Duodenal mucosa (tissue), 2 donors: ENCODE results near the gene GPR101.

Experiments used
- H3K27ac ChIP-seq: one replicate; pipeline ENCODE4 v1.7.0; 2013; ENCODE audit warnings: low read depth, low read length
- H3K27me3 ChIP-seq, 2 donors: one replicate each; pipeline ENCODE4 v1.7.0; 2013; ENCODE audit warnings: low read length in 2 of 2, control low read depth in 1 of 2; ENCODE audit not compliant: insufficient read depth in 2 of 2, control insufficient read depth in 1 of 2
- H3K36me3 ChIP-seq, 2 donors: one replicate each; pipeline ENCODE4 v1.7.0; 2013; ENCODE audit warnings: low read length in 2 of 2, control low read depth in 1 of 2; ENCODE audit not compliant: insufficient read depth in 2 of 2, control insufficient read depth in 1 of 2
- H3K4me1 ChIP-seq, 2 donors: one replicate each; pipeline ENCODE4 v1.7.0; 2013; ENCODE audit warnings: low read length in 2 of 2, control low read depth in 1 of 2; ENCODE audit not compliant: insufficient read depth in 2 of 2, control insufficient read depth in 1 of 2
- H3K4me3 ChIP-seq, 2 donors: one replicate each; pipeline ENCODE4 v1.7.0; 2013; ENCODE audit warnings: low read length in 2 of 2, low read depth in 1 of 2
- H3K9ac ChIP-seq, 2 donors: one replicate each; pipeline ENCODE4 v1.7.0; 2013; ENCODE audit warnings: low read length in 2 of 2, low read depth in 1 of 2
- H3K9me3 ChIP-seq, 2 donors: one replicate each; pipeline ENCODE4 v1.7.0; 2013; ENCODE audit warnings: low read length in 2 of 2, control low read depth in 1 of 2; ENCODE audit not compliant: control insufficient read depth in 1 of 2

Gene GPR101

GRCh38 chrX:137033774-137034507 is at the start of gene GPR101:
Gene GPR101, minus strand, starts transcription at chrX:137033995. Its CDS starts 2,321 bp downstream, at chrX:137031674.
- Histone ChIP-seq H3K4me3 (no peak within 1 kb of the TSS), H3K36me3 (no peaks in the 10 kb centered on the region), H3K27ac (no peak within 1 kb of the TSS), H3K9me3 (no peaks in the 10 kb centered on the region), H3K9ac (no peak within 1 kb of the TSS), H3K4me1 (peaks cover 5 to 11% of the 10 kb centered on the region in 2 donors), H3K27me3 (peaks cover 27 to 34% of the 10 kb centered on the region in 2 donors)

- Histone ChIP-seq H3K9me3 (no peaks in the 10 kb centered on the region), H3K4me1 (no peaks in the 10 kb centered on the region)
Measured at GRCh38 chrX:137081239-137081638, 47.4 kb upstream of the GPR101 start.

GRCh38 chrX:137072396-137072795 is 38.6 kb upstream of the GPR101 start:
- H3K27me3 ChIP-seq, result no peaks in the 10 kb centered on the region
- no peaks in the 10 kb centered on the region for H3K4me1 ChIP-seq
- H3K27ac ChIP-seq, result no peak overlapping the region
- no peak overlapping the region for H3K9ac ChIP-seq
- H3K9me3 ChIP-seq, result no peaks in the 10 kb centered on the region
- no peak overlapping the region for H3K4me3 ChIP-seq
- no peaks in the 10 kb centered on the region for H3K36me3 ChIP-seq

More at GRCh38 chrX:137081239-137081638, 47.4 kb upstream of the GPR101 start:
- no peaks in the 10 kb centered on the region for H3K27me3 ChIP-seq
- no peak overlapping the region for H3K4me3 ChIP-seq
- H3K36me3 ChIP-seq, result no peaks in the 10 kb centered on the region
- no peak overlapping the region for H3K9ac ChIP-seq
- H3K27ac ChIP-seq, result no peak overlapping the region

- no peaks in the 10 kb centered on the region for H3K27me3 ChIP-seq
- no peaks in the 10 kb centered on the region for H3K4me1 ChIP-seq
- no peak overlapping the region for H3K27ac ChIP-seq
- H3K9me3 ChIP-seq, result no peaks in the 10 kb centered on the region
- H3K36me3 ChIP-seq, result no peaks in the 10 kb centered on the region
- H3K4me3 ChIP-seq, result no peak overlapping the region
- H3K9ac ChIP-seq, result no peak overlapping the region
Measured at GRCh38 chrX:137071596-137071995, 37.8 kb upstream of the GPR101 start.

- H3K9me3 ChIP-seq, result no peaks in the 10 kb centered on the region
- H3K4me1 ChIP-seq, result no peaks in the 10 kb centered on the region
- no peak overlapping the region for H3K27ac ChIP-seq
- H3K27me3 ChIP-seq, result no peaks in the 10 kb centered on the region
- no peak overlapping the region for H3K9ac ChIP-seq
- H3K4me3 ChIP-seq, result no peak overlapping the region
- H3K36me3 ChIP-seq, result no peaks in the 10 kb centered on the region
Measured at GRCh38 chrX:137067147-137067546, 33.4 kb upstream of the GPR101 start.

GRCh38 chrX:137062915-137063617 is 29.3 kb upstream of the GPR101 start:
- Histone ChIP-seq H3K9me3 (no peaks in the 10 kb centered on the region), H3K4me3 (no peak overlapping the region), H3K4me1 (no peaks in the 10 kb centered on the region), H3K36me3 (no peaks in the 10 kb centered on the region), H3K27me3 (no peaks in the 10 kb centered on the region), H3K9ac (no peak overlapping the region), H3K27ac (no peak overlapping the region)

- H3K36me3 ChIP-seq, result no peaks in the 10 kb centered on the region
- H3K9ac ChIP-seq, result no peak overlapping the region
- H3K4me1 ChIP-seq, result no peaks in the 10 kb centered on the region
- H3K4me3 ChIP-seq, result no peak overlapping the region
- H3K27me3 ChIP-seq, result peaks cover 0 to 15% of the 10 kb centered on the region in 2 donors
- H3K9me3 ChIP-seq, result no peaks in the 10 kb centered on the region
- no peak overlapping the region for H3K27ac ChIP-seq
Measured at GRCh38 chrX:137058339-137059127, 24.7 kb upstream of the GPR101 start.

GRCh38 chrX:137052643-137053235 is 18.9 kb upstream of the GPR101 start:
- H3K9ac ChIP-seq, result no peak overlapping the region
- H3K9me3 ChIP-seq, result no peaks in the 10 kb centered on the region
- peaks cover 0 to 25% of the 10 kb centered on the region in 2 donors for H3K27me3 ChIP-seq
- no peak overlapping the region for H3K27ac ChIP-seq
- peak overlapping the region; percentile 55 to 66 for H3K4me3 ChIP-seq
- H3K36me3 ChIP-seq, result no peaks in the 10 kb centered on the region
- H3K4me1 ChIP-seq, result no peaks in the 10 kb centered on the region

GRCh38 chrX:137051978-137052642 is 18.3 kb upstream of the GPR101 start:
- H3K27ac ChIP-seq, result no peak overlapping the region
- H3K36me3 ChIP-seq, result no peaks in the 10 kb centered on the region
- no peak overlapping the region for H3K9ac ChIP-seq
- H3K4me1 ChIP-seq, result no peaks in the 10 kb centered on the region
- H3K4me3 ChIP-seq, result peak overlapping the region; percentile 55 to 66
- no peaks in the 10 kb centered on the region for H3K9me3 ChIP-seq
- peaks cover 0 to 25% of the 10 kb centered on the region in 2 donors for H3K27me3 ChIP-seq
